H9 (cell line): ENCODE data around the gene ZNF319. TPM values are rescaled to one million over a fixed set of nuclear protein-coding genes. Genes with fewer than 3 reads are reported as not detected.

ENCODE experiments used
- DNase-seq: peaks from one replicate; pipeline ENCODE4 v3.0.0-alpha.2; 2017
- H2AFZ ChIP-seq: one replicate; pipeline ENCODE4 v1.6.1; 2013; ENCODE audit warnings: mild to moderate bottlenecking, low read length, control low read depth, moderate library complexity
- H2AK5ac ChIP-seq: 2 replicates; pipeline ENCODE4 v1.6.1; 2013; ENCODE audit warnings: low read length, control low read depth, mixed read lengths; ENCODE audit not compliant: insufficient read length
- H2BK120ac ChIP-seq: one replicate; pipeline ENCODE4 v1.6.1; 2013; ENCODE audit warnings: low read depth, mild to moderate bottlenecking, low read length, control low read depth, inconsistent platforms; ENCODE audit not compliant: poor library complexity, severe bottlenecking
- H2BK12ac ChIP-seq: 2 replicates; pipeline ENCODE4 v1.6.1; 2013; ENCODE audit warnings: low read length, control low read depth, mixed read lengths, low read depth; ENCODE audit not compliant: insufficient read length
- H2BK15ac ChIP-seq: 2 replicates; pipeline ENCODE4 v1.6.1; 2013; ENCODE audit warnings: low read depth, low read length, control low read depth
- H2BK20ac ChIP-seq: one replicate; pipeline ENCODE4 v1.6.1; 2013; ENCODE audit warnings: low read depth, mild to moderate bottlenecking, low read length, control low read depth, inconsistent platforms; ENCODE audit not compliant: poor library complexity, severe bottlenecking
- H2BK5ac ChIP-seq: 2 replicates; pipeline ENCODE4 v1.6.1; 2013; ENCODE audit warnings: low read length, control low read depth, mixed read lengths; ENCODE audit not compliant: insufficient read length
- H3K14ac ChIP-seq: 2 replicates; pipeline ENCODE4 v1.6.1; 2013; ENCODE audit warnings: low read length, control low read depth; ENCODE audit not compliant: insufficient read depth
- H3K18ac ChIP-seq: 2 replicates; pipeline ENCODE4 v1.6.1; 2013; ENCODE audit warnings: low read depth, mild to moderate bottlenecking, mixed read lengths, low read length, control low read depth; ENCODE audit not compliant: insufficient read length
- H3K23ac ChIP-seq: 2 replicates; pipeline ENCODE4 v1.6.1; 2013; ENCODE audit warnings: low read length, control low read depth, mixed read lengths, low read depth; ENCODE audit not compliant: insufficient read length
- H3K23me2 ChIP-seq: 2 replicates; pipeline ENCODE4 v1.6.1; 2013; ENCODE audit warnings: low read depth, mild to moderate bottlenecking, mixed read lengths, low read length, control low read depth; ENCODE audit not compliant: insufficient read length, poor library complexity, severe bottlenecking
- H3K27ac ChIP-seq: 2 replicates; pipeline ENCODE4 v1.5.1; 2013; ENCODE audit warnings: low read length, control low read depth, mixed read lengths, low read depth; ENCODE audit not compliant: insufficient read length
- H3K27me3 ChIP-seq: 2 replicates; pipeline ENCODE4 v1.6.1; 2013; ENCODE audit warnings: low read length, control low read depth, inconsistent platforms; ENCODE audit not compliant: insufficient read depth
- H3K4ac ChIP-seq: 2 replicates; pipeline ENCODE4 v1.6.1; 2013; ENCODE audit warnings: low read depth, mild to moderate bottlenecking, control low read depth, inconsistent platforms, low read length, moderate library complexity
- H3K4me1 ChIP-seq: 2 replicates; pipeline ENCODE4 v1.6.1; 2013; ENCODE audit warnings: low read length, control low read depth, inconsistent platforms; ENCODE audit not compliant: insufficient read depth
- H3K4me2 ChIP-seq: 2 replicates; pipeline ENCODE4 v1.6.1; 2013; ENCODE audit warnings: low read length, control low read depth, mixed read lengths; ENCODE audit not compliant: insufficient read length, insufficient read depth
- H3K56ac ChIP-seq: 2 replicates; pipeline ENCODE4 v1.6.1; 2013; ENCODE audit warnings: low read depth, mild to moderate bottlenecking, mixed read lengths, low read length, control low read depth; ENCODE audit not compliant: insufficient read length
- H3K79me1 ChIP-seq: 2 replicates; pipeline ENCODE4 v1.6.1; 2013; ENCODE audit warnings: low read depth, mild to moderate bottlenecking, moderate library complexity, low read length, control low read depth, inconsistent platforms; ENCODE audit not compliant: insufficient read depth, poor library complexity, severe bottlenecking
- H3K79me2 ChIP-seq: 2 replicates; pipeline ENCODE4 v1.6.1; 2013; ENCODE audit warnings: low read length, control low read depth, inconsistent platforms; ENCODE audit not compliant: insufficient read depth
- H3K9ac ChIP-seq: 2 replicates; pipeline ENCODE4 v1.6.1; 2013; ENCODE audit warnings: low read length, control low read depth, mixed read lengths; ENCODE audit not compliant: insufficient read length; ENCODE audit errors: extremely low read depth
- H3K9me3 ChIP-seq: one replicate; pipeline ENCODE4 v1.6.1; 2013; ENCODE audit warnings: low read depth, low read length, inconsistent platforms; ENCODE audit not compliant: control insufficient read depth
- H3T11ph ChIP-seq: one replicate; pipeline ENCODE4 v1.6.1; 2013; ENCODE audit warnings: mild to moderate bottlenecking, low read length, control low read depth, inconsistent platforms
- H4K20me1 ChIP-seq: one replicate; pipeline ENCODE4 v1.6.1; 2013; ENCODE audit not compliant: control insufficient read depth, insufficient read length, insufficient read depth
- H4K5ac ChIP-seq: 2 replicates; pipeline ENCODE4 v1.6.1; 2013; ENCODE audit warnings: low read depth, mild to moderate bottlenecking, mixed read lengths, low read length, control low read depth; ENCODE audit not compliant: insufficient read length
- H4K8ac ChIP-seq: replicated peaks from 2 replicates; pipeline ENCODE4 v1.6.1; 2013; ENCODE audit warnings: low read length, control low read depth, mixed read lengths, low read depth; ENCODE audit not compliant: insufficient read length
- H4K91ac ChIP-seq: 2 replicates; pipeline ENCODE4 v1.6.1; 2013; ENCODE audit warnings: low read depth, mild to moderate bottlenecking, moderate library complexity, mixed read lengths, low read length, control low read depth; ENCODE audit not compliant: insufficient read length
- H3K27ac Mint-ChIP-seq, 3 experiments: 2 replicates in 2 of 3; 3 replicates in 1 of 3; pipeline ENCODE4 v1.8.0; 2020 to 2021; ENCODE audit warnings: mixed read lengths in 3 of 3, mild to moderate bottlenecking in 1 of 3, moderate library complexity in 1 of 3
- H3K27me3 Mint-ChIP-seq: 2 replicates; pipeline ENCODE4 v1.8.0; 2021; ENCODE audit warnings: low read depth, mild to moderate bottlenecking, moderate library complexity, mixed read lengths
- H3K36me3 Mint-ChIP-seq, 3 experiments: 2 replicates in 2 of 3; 3 replicates in 1 of 3; pipeline ENCODE4 v1.8.0; 2020 to 2021; ENCODE audit warnings: low read depth in 3 of 3, mixed read lengths in 3 of 3; ENCODE audit not compliant: insufficient read depth in 1 of 3
- H3K4me1 Mint-ChIP-seq, 2 experiments: 2 replicates each; pipeline ENCODE4 v1.8.0; 2020; ENCODE audit warnings: mixed read lengths in 2 of 2
- H3K4me3 Mint-ChIP-seq, 2 experiments: 2 replicates in 1 of 2; 3 replicates in 1 of 2; pipeline ENCODE4 v1.8.0; 2020 to 2021; ENCODE audit warnings: mild to moderate bottlenecking in 2 of 2, mixed read lengths in 2 of 2, moderate library complexity in 1 of 2
- H3K9me3 Mint-ChIP-seq, 2 experiments: 2 replicates in 1 of 2; 3 replicates in 1 of 2; pipeline ENCODE4 v1.8.0; 2020; ENCODE audit warnings: mild to moderate bottlenecking in 2 of 2, mixed read lengths in 2 of 2, moderate library complexity in 1 of 2
- WGBS: extraction: QIAGEN DNeasy Blood & Tissue Kit; methylation state at CpG from one replicate; pipeline ENCODE4 v1.1.7; 2013; ENCODE audit warnings: missing lambda C conversion rate, low lambda C conversion rate, mixed read lengths; ENCODE audit not compliant: insufficient read length; ENCODE audit errors: extremely low coverage; 5-methylcytosine and 5-hydroxymethylcytosine counted together
- total RNA-seq: library from RNA; stranded (reverse); gene quantifications from 2 replicates; pipeline ENCODE4 v1.2.1, GENCODE V29; 2021
- TF ChIP-seq, protein P1 (sequence below): fragments of 200-600 bp; sonication (generic); conservative IDR thresholded peaks from 3 replicates; pipeline ENCODE4 v1.8.0; 2021; ENCODE audit warnings: antibody characterized with exemption, mild to moderate bottlenecking

The ZNF319 gene
- total RNA-seq, 1 experiment from 2014 or later: 5.6 TPM

DNA sequence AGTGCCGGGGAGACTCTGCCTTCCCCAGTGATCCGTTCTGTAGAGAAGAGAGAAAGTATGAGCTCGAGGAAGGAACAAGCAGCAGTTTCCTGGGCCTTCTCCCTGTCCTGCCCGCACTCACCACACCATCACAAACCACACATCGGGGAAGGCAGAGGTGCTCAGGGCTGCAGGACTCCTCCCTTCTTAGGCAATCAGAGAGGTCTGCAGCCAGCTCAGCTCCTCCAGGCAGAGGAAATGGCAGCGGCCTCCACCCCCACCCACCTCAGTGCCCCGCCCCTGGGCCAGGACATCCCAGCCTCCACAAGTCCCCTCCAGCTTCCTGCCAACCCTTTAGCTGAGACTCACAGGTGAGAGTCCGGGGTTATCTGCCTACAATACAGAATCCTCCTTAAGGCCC is 2.0 kb downstream of the ZNF319 start:
- Histone ChIP-seq H2BK5ac (no peak overlapping the region), H2BK120ac (no peak overlapping the region), H3K14ac (no peak overlapping the region), H3K4me1 (peaks cover 2% of the 10 kb centered on the region; the same call in 1 of the 2 replicates), H3K9ac (no peak overlapping the region), H3K23me2 (peaks cover 8% of the 10 kb centered on the region), H3K18ac (no peak overlapping the region), H4K20me1 (no peaks in the 10 kb centered on the region), H3K4ac (no peak overlapping the region), H3K23ac (no peak overlapping the region), H3T11ph (no peak overlapping the region), H3K9me3 (no peaks in the 10 kb centered on the region), H2AK5ac (no peak overlapping the region), H3K79me2 (no peaks in the 10 kb centered on the region; the same call in 1 of the 2 replicates), H3K56ac (no peak overlapping the region), H2BK12ac (no peak overlapping the region), H3K27me3 (no peaks in the 10 kb centered on the region), H3K79me1 (no peaks in the 10 kb centered on the region), H3K27ac (no peak overlapping the region), H3K4me2 (no peak overlapping the region), H4K5ac (no peak overlapping the region), H2AFZ (no peak overlapping the region), H2BK20ac (no peak overlapping the region), H4K91ac (no peak overlapping the region), H2BK15ac (no peak overlapping the region), H4K8ac (no peak overlapping the region)
- Mint-ChIP-seq H3K27me3 (no peaks in the 10 kb centered on the region; the same call in 1 of the 2 replicates), H3K27ac (peak overlapping the region in 1 of 3 experiments; percentile 37; a peak in 1 of 7 replicates), H3K4me1 (peaks cover 16 to 17% of the 10 kb centered on the region in 2 experiments), H3K4me3 (peak overlapping the region in 1 of 2 experiments; percentile 77; a peak in 1 of 5 replicates), H3K9me3 (no peaks in the 10 kb centered on the region), H3K36me3 (peaks cover 4 to 28% (median 22%) of the 10 kb centered on the region in 3 experiments; a peak in 6 of 7 replicates)
- TF ChIP-seq, protein P1, sequence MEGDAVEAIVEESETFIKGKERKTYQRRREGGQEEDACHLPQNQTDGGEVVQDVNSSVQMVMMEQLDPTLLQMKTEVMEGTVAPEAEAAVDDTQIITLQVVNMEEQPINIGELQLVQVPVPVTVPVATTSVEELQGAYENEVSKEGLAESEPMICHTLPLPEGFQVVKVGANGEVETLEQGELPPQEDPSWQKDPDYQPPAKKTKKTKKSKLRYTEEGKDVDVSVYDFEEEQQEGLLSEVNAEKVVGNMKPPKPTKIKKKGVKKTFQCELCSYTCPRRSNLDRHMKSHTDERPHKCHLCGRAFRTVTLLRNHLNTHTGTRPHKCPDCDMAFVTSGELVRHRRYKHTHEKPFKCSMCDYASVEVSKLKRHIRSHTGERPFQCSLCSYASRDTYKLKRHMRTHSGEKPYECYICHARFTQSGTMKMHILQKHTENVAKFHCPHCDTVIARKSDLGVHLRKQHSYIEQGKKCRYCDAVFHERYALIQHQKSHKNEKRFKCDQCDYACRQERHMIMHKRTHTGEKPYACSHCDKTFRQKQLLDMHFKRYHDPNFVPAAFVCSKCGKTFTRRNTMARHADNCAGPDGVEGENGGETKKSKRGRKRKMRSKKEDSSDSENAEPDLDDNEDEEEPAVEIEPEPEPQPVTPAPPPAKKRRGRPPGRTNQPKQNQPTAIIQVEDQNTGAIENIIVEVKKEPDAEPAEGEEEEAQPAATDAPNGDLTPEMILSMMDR: no peak
- peak; percentile 81 for DNase-seq
- WGBS: no CpG with 5 or more reads among the region's 8 CpGs
